Gastrocnemius medialis (tissue), 4 donors: ENCODE data around the gene FANCC.

Experiments
- CTCF ChIP-seq, 5 experiments: fragments of 450-650 bp in 3 of 5; fragments of 200-600 bp in 2 of 5; sonication (generic) in 2 of 5; IDR thresholded peaks in 4 of 5; conservative IDR thresholded peaks in 1 of 5; 1 replicate in 4 of 5; 2 replicates in 1 of 5; pipeline ENCODE4 v1.5.1; 2016 to 2019; ENCODE audit warnings: antibody characterized with exemption in 5 of 5, mild to moderate bottlenecking in 3 of 5, moderate library complexity in 3 of 5
- POLR2A ChIP-seq, 2 donors: fragments of 450-650 bp; IDR thresholded peaks; one replicate each; pipeline ENCODE4 v1.6.1; 2017; ENCODE audit warnings: antibody characterized with exemption in 2 of 2, mild to moderate bottlenecking in 2 of 2, moderate library complexity in 2 of 2

GRCh38 chr9:95346021-95346420, 28.5 kb upstream of the FANCC start:
- TF ChIP-seq CTCF (IDR thresholded peaks at IDR 0.05 in 4 of 5, conservative IDR thresholded peaks at IDR 0.05 in 1 of 5): no peak
- no peak for TF ChIP-seq POLR2A (IDR thresholded peaks at IDR 0.05)
